Dendritic cell treated with granulocyte-macrophage colony-stimulating factor and Interleukin-4, amounts not matched to agents 40 ng/mL and 50 ng/mL, for 4 days (primary cell): ENCODE results near the gene CDHR1.

Experiments
- H3K27ac Mint-ChIP-seq: one replicate; pipeline ENCODE4 v1.8.0; 2022; ENCODE audit warnings: mild to moderate bottlenecking, mixed read lengths
- H3K27me3 Mint-ChIP-seq: one replicate; pipeline ENCODE4 v1.8.0; 2022; ENCODE audit warnings: mild to moderate bottlenecking, mixed read lengths
- H3K36me3 Mint-ChIP-seq: one replicate; pipeline ENCODE4 v1.8.0; 2022; ENCODE audit warnings: low read depth, mixed read lengths
- H3K4me1 Mint-ChIP-seq: one replicate; pipeline ENCODE4 v1.8.0; 2022; ENCODE audit warnings: low read depth, mixed read lengths
- H3K4me3 Mint-ChIP-seq: one replicate; pipeline ENCODE4 v1.8.0; 2022; ENCODE audit warnings: mild to moderate bottlenecking, moderate library complexity, mixed read lengths
- H3K9me3 Mint-ChIP-seq: one replicate; pipeline ENCODE4 v1.8.0; 2022; ENCODE audit warnings: mixed read lengths
- intact Hi-C: fragments of 100-400 bp; cut with micrococcal nuclease; formaldehyde crosslinking; loops from one replicate; pipeline ENCODE4 v1.15.0; 2022

The CDHR1 gene

DNA sequence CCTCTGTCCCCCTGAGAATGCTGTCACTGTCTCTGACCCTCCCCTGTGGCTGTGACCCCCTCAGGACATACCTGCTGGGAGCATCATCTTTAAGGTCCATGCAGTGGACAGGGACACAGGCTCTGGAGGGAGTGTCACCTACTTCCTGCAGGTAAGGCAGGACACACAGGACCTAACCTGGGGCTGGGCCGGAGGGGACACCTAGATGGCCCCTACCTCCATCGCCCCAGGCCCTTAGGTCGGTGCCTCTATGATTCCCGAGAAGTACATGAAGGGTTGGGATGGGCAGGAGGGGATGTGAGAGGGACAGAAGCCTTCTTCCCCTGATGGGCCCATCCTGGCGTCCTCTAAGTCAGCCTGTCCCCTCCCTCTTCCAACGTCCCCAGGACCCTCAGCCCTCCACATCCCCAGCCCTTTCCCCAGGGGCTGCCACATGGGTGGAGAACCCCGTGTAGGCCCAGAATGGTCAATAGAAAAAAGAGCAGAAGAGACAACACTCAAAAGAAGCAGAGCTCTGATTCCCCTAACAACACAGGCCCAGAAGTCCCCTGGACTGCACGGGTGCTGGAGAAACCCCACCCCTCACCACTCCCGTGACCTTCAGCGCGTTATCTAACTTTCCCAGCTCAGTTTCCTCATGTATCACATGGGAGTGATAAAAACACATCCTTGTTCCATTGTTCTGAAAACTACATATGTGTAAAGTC, 6.4 kb downstream of the CDHR1 start:
- no peak overlapping the region for H3K27ac Mint-ChIP-seq
- H3K36me3 Mint-ChIP-seq: no peaks in the 10 kb centered on the region
- H3K4me1 Mint-ChIP-seq: no peaks in the 10 kb centered on the region
- H3K9me3 Mint-ChIP-seq: no peaks in the 10 kb centered on the region
- no peak overlapping the region for H3K4me3 Mint-ChIP-seq
- intact Hi-C loops: no loop called here
- peaks cover 30% of the 10 kb centered on the region for H3K27me3 Mint-ChIP-seq

DNA sequence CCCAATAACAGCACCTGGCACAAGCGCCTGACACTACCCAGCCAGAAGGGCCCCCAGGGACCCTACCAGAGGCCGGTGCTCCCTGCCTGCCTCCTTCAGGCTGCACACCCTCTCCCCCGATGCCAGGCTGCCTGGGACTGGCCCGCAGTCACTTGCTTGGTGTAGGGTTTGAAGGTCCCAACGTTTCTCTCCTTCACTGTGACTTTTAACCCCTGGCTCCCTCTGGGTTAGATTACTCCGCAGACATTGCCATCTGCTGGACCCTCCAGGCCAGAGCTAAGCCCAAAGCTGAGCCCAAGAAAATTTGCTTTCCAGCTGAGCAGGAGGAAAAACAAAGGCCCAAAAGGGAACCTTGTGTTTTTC, 6.9 kb downstream of the CDHR1 start:
- H3K27me3 Mint-ChIP-seq: peaks cover 24% of the 10 kb centered on the region
- H3K36me3 Mint-ChIP-seq: no peaks in the 10 kb centered on the region
- no peaks in the 10 kb centered on the region for H3K4me1 Mint-ChIP-seq
- H3K4me3 Mint-ChIP-seq: no peak overlapping the region
- no peak overlapping the region for H3K27ac Mint-ChIP-seq
- H3K9me3 Mint-ChIP-seq: no peaks in the 10 kb centered on the region
- intact Hi-C loops: no loop called here

DNA sequence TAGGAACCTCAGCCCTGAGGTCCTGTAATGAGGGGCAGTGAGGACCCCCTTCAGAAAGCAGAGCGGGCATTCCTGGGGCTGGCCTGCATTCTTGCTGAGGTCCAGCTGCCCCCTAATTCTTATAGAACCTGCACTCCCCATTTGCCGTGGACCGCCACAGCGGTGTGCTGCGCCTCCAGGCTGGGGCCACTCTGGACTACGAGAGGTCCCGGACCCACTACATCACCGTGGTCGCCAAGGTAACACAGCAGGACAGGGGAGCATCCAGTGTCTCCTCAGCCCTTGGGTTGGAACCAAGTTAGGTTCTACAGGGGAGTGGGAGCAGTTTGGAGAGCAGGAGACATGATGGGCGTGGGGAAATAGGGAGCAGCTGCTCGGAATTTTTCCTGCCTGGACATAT, 7.3 kb downstream of the CDHR1 start:
- Mint-ChIP-seq H3K9me3 (no peaks in the 10 kb centered on the region), H3K36me3 (no peaks in the 10 kb centered on the region), H3K27me3 (peaks cover 20% of the 10 kb centered on the region), H3K4me3 (no peak overlapping the region), H3K4me1 (no peaks in the 10 kb centered on the region), H3K27ac (no peak overlapping the region)
- intact Hi-C loops: no loop called here

DNA sequence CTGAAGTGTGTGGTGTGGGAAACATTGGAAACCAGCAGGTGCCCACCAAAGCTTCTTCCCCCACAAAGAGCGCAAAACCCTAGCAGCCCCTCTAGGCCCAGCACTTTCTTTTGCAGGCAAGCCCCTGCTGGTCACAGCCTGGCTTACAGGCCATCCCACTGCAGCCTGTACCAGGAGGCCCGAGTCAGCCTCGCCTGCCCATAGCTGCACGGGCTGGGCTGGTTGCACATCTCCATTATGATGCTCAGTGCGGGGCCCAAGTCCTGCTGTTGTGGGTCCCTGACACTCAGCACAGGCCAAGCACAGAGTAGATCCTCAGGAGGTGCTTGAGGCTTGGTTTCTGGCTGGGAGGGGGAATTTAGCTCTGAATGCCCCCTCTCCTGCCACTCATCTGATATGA, 8.0 kb downstream of the CDHR1 start:
- no peak overlapping the region for H3K4me3 Mint-ChIP-seq
- peaks cover 19% of the 10 kb centered on the region for H3K27me3 Mint-ChIP-seq
- H3K27ac Mint-ChIP-seq: no peak overlapping the region
- intact Hi-C loops: no loop called here
- no peaks in the 10 kb centered on the region for H3K9me3 Mint-ChIP-seq
- no peaks in the 10 kb centered on the region for H3K36me3 Mint-ChIP-seq
- H3K4me1 Mint-ChIP-seq: no peaks in the 10 kb centered on the region

DNA sequence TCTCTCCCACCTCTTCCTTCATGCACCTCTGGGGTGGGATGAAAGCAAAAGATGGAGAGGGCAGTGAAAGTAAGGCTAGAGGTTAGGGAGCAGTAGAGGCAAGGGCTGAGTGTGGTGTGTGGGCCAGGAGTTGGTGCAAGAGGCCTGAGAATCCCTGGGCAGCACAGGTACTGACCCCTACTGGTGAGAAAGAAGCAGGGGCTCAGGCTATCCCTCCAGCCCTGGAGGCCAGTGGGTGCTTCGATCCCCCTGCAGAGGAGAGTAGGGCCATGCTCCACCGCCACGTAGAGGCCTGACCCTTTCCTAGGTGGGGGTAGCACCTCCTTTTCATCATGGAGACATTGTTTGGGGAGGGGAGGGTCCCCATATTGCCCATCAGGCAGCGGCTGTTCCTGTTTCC, 9.8 kb downstream of the CDHR1 start:
- peaks cover 10% of the 10 kb centered on the region for H3K27me3 Mint-ChIP-seq
- no peaks in the 10 kb centered on the region for H3K36me3 Mint-ChIP-seq
- no peaks in the 10 kb centered on the region for H3K4me1 Mint-ChIP-seq
- H3K9me3 Mint-ChIP-seq: no peaks in the 10 kb centered on the region
- no peak overlapping the region for H3K4me3 Mint-ChIP-seq
- intact Hi-C loops: no loop called here
- H3K27ac Mint-ChIP-seq: no peak overlapping the region

DNA sequence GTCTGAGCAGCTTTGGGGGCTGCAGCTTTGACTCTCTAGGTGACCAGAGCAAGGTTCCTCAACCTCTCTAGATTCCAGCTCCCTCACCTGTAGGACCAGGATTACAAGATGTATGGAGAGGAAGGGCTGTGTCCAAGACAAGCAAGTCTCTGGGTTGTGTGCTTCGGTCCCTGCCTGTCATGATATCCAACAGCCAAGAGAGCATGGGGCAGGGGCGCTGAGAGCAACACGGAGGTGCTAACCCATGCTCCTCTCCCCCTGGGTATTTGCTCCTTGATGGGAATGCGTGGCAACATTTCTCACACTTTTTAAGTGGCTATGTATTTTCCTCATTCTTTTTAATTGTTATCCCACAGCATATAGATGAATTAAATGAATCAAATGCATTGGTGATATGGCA, 10.3 kb downstream of the CDHR1 start:
- Mint-ChIP-seq H3K36me3 (no peaks in the 10 kb centered on the region), H3K27ac (no peak overlapping the region), H3K9me3 (no peaks in the 10 kb centered on the region), H3K4me3 (no peak overlapping the region), H3K4me1 (no peaks in the 10 kb centered on the region), H3K27me3 (peaks cover 10% of the 10 kb centered on the region)
- intact Hi-C loops: loop anchor here (1.0 kb wide), 1 partner anchor 56 kb away; no protein-coding TSS in a partner anchor

DNA sequence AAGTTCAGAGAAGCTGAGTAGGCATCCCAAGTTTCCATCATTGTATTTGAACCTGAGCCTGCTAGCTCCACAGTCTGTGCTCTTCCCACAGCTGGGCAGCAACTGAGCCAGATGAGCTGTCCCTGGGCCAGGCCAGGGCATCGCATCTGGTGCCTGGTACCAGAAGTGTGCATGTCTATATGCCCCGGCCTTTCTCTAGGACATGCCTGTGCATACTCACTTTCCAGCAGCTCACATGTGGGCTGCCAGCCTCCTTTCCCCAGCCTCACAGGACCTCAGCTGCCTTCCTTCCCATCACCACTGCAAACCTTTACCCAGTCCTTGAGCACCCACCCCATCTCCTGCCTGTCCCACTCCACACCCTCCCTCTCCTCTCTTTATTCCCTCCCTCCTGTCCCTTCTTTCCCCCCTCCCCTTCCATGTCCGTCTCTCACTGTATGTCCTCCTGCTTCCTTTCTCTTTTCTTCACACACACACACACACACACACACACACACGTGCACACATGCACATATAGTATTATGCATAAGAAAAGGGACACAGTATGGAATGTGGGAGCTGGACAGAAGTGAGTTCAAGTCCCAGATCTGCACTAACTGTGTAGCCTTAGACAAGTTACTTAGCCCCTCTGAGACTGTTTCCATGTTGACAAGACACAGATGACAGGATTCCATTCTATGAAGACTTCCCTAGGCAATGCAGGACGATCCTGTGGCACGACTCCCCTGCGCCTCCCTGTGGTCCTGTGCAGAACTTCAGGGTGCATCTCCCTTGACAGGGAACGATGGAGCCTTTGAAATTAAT, 10.9 kb downstream of the CDHR1 start:
- Mint-ChIP-seq H3K4me1 (no peaks in the 10 kb centered on the region), H3K36me3 (no peaks in the 10 kb centered on the region), H3K4me3 (no peak overlapping the region), H3K9me3 (no peaks in the 10 kb centered on the region), H3K27ac (no peak overlapping the region), H3K27me3 (peaks cover 9% of the 10 kb centered on the region)
- intact Hi-C loops: loop anchor here (1.0 kb wide), 1 partner anchor 57 kb away; no protein-coding TSS in a partner anchor

DNA sequence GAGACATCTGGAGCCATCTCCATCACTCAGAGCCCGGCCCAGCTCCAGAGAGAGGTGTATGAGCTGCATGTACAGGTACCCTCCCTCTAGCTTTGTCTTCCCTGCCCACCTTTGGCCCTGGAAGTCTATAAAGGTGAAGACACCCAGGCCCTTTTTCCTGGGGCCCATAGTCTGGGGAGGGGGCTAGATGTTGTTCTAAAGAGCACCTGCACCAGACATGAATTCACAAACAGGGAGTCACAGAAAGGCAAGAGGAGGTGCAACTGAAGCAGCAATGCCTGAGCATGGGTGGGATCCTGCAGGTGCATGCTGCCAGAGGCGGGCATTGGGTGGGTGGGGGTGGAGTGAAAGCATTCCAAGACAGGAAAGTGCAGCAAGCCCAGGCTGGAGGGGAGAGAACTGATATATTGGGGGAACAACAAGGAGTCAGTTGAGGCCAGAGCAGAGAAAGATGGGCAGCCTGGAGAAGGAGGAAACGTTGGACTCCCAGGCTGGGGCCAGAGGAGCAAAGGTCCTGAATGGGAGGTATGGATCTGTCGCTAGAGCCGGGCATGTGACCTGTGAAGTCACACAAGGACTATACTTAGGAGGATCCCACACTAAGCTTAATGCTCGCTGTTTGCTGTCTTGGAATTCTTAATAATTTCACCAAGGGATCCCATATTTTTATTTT, 11.7 kb downstream of the CDHR1 start:
- intact Hi-C loops: loop anchor here (1.0 kb wide), 1 partner anchor 58 kb away; no protein-coding TSS in a partner anchor
- no peaks in the 10 kb centered on the region for H3K4me1 Mint-ChIP-seq
- no peak overlapping the region for H3K27ac Mint-ChIP-seq
- no peak overlapping the region for H3K4me3 Mint-ChIP-seq
- H3K36me3 Mint-ChIP-seq: no peaks in the 10 kb centered on the region
- peaks cover 7% of the 10 kb centered on the region for H3K27me3 Mint-ChIP-seq
- H3K9me3 Mint-ChIP-seq: no peaks in the 10 kb centered on the region

DNA sequence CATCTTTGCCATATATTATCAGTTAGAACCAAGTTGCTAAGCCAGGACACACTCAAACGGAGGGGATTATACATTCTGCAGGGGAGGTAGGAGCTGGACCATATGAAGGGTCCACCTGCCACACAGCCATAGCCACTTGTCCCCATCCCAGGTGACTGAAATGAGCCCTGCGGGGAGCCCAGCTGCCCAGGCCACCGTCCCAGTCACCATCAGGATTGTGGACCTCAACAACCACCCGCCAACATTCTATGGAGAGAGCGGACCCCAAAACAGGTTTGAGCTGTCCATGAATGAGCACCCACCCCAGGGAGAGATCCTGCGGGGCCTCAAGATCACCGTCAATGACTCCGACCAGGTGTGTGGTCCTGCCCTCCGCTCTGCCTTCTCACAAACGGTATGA, 13.7 kb downstream of the CDHR1 start:
- no peaks in the 10 kb centered on the region for H3K4me1 Mint-ChIP-seq
- H3K27ac Mint-ChIP-seq: no peak overlapping the region
- intact Hi-C loops: no loop called here
- H3K27me3 Mint-ChIP-seq: peaks cover 8% of the 10 kb centered on the region
- no peaks in the 10 kb centered on the region for H3K36me3 Mint-ChIP-seq
- H3K4me3 Mint-ChIP-seq: no peak overlapping the region
- no peaks in the 10 kb centered on the region for H3K9me3 Mint-ChIP-seq

DNA sequence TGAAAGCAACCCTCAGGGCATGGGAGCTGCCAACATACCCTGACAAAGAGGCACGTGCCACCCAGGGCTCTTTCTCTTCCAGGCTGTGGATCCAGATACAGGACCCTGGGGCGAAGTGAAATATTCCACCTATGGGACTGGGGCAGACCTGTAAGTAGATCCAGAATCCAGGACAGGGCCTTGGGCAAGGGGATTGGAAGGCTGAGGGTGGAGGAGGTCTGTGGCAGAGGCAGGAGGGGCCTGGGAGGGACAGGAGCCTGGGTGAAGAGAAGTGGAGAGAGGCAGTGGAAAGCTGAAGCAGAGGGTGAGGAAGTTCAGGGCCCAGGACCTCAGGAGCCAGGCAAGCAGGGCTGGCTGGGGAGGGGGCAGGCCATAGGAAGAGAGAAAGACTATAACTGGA, 17.2 kb downstream of the CDHR1 start:
- Mint-ChIP-seq H3K27ac (no peak overlapping the region), H3K4me1 (no peaks in the 10 kb centered on the region), H3K27me3 (peaks cover 8% of the 10 kb centered on the region), H3K4me3 (no peak overlapping the region), H3K36me3 (no peaks in the 10 kb centered on the region), H3K9me3 (no peaks in the 10 kb centered on the region)
- intact Hi-C loops: no loop called here

DNA sequence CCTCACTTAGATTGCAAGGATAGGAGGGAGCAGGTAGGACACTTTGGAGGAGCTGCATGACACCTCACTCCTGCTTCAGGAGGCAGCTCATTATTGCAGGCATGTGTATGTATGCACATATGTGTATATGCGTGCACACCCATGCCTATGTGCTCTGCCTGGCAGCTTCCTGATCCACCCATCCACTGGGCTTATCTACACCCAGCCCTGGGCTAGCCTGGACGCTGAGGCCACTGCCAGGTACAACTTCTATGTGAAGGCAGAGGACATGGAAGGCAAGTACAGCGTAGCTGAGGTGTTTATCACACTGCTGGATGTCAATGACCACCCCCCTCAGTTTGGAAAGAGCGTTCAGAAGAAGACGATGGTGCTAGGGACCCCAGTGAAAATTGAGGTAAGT, 17.7 kb downstream of the CDHR1 start:
- no peak overlapping the region for H3K27ac Mint-ChIP-seq
- no peaks in the 10 kb centered on the region for H3K9me3 Mint-ChIP-seq
- no peaks in the 10 kb centered on the region for H3K4me1 Mint-ChIP-seq
- intact Hi-C loops: no loop called here
- peaks cover 6% of the 10 kb centered on the region for H3K27me3 Mint-ChIP-seq
- H3K4me3 Mint-ChIP-seq: no peak overlapping the region
- H3K36me3 Mint-ChIP-seq: no peaks in the 10 kb centered on the region

DNA sequence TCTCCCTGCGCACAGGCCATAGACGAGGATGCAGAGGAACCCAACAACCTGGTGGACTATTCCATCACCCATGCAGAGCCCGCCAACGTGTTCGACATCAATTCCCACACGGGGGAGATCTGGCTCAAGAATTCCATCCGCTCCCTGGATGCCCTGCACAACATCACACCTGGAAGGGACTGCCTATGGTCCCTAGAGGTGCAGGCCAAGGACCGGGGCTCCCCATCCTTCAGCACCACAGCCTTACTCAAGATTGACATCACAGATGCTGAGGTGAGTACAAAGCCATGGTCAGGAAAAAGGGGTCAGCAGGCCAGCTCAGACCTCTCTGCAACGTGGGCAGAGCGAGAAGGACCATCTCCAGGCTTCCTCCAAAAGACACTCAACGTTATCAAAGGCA, 18.7 kb downstream of the CDHR1 start:
- Mint-ChIP-seq H3K4me3 (no peak overlapping the region), H3K9me3 (no peaks in the 10 kb centered on the region), H3K4me1 (no peaks in the 10 kb centered on the region), H3K27me3 (peaks cover 3% of the 10 kb centered on the region), H3K27ac (no peak overlapping the region), H3K36me3 (no peaks in the 10 kb centered on the region)
- intact Hi-C loops: no loop called here

DNA sequence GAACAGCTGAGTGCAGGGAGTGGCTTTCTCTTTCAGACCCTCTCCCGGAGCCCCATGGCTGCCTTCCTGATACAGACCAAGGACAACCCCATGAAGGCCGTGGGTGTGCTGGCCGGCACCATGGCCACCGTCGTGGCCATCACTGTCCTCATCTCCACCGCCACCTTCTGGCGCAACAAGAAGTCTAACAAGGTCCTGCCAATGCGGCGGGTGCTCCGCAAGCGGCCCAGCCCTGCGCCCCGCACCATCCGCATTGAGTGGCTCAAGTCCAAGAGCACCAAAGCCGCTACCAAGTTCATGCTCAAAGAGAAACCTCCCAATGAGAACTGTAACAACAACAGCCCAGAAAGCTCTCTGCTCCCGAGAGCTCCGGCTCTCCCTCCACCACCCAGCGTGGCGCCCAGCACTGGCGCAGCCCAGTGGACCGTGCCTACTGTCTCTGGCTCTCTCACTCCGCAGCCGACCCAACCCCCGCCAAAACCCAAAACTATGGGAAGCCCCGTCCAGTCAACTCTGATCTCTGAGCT, 19.8 kb downstream of the CDHR1 start:
- peaks cover 1% of the 10 kb centered on the region for H3K27me3 Mint-ChIP-seq
- H3K4me3 Mint-ChIP-seq: no peak overlapping the region
- intact Hi-C loops: no loop called here
- no peaks in the 10 kb centered on the region for H3K4me1 Mint-ChIP-seq
- H3K36me3 Mint-ChIP-seq: no peaks in the 10 kb centered on the region
- H3K9me3 Mint-ChIP-seq: no peaks in the 10 kb centered on the region
- no peak overlapping the region for H3K27ac Mint-ChIP-seq

DNA sequence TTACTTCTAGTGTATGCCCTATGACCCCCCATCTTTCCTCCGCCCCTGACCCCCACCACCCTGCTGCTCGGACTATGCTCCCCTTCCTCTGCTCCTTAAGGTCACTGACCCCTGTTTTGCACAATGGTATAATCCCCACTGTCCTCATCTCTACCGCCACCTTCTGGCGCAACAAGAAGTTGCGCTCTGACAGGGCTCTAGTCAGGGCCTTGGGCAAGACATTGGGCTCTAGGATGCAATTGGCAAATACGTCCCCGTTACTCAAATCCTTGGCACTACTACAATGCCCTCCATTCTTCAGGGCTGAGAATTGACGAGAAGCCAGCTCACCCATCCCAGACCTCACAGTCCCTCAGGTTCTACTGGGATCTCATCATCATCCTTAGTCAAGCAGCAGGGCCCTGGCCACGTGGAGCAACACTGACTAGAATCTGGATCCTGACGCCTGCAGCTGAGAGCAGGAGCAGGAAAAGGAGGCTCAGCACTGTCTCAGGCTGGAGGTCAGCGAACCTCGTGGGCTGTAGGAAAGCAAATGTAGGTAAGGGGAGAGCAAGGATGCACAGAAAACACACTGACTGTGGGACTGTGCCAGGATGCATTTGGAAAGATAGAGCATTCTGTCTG, 20.4 kb downstream of the CDHR1 start:
- H3K27ac Mint-ChIP-seq: no peak overlapping the region
- no peak overlapping the region for H3K4me3 Mint-ChIP-seq
- intact Hi-C loops: no loop called here
- H3K9me3 Mint-ChIP-seq: no peaks in the 10 kb centered on the region
- peaks cover 3% of the 10 kb centered on the region for H3K27me3 Mint-ChIP-seq
- H3K4me1 Mint-ChIP-seq: no peaks in the 10 kb centered on the region
- H3K36me3 Mint-ChIP-seq: no peaks in the 10 kb centered on the region
